Suprapubic skin (tissue), 4 donors: ENCODE results near the gene CGB8. TPM values are rescaled to one million over a fixed set of nuclear protein-coding genes. Genes with fewer than 3 reads are reported as not detected.
"Not testable (repeated sequence)": the region's sequence is repeated elsewhere in the genome, so short reads cannot be mapped to it uniquely, and the experiment has no call there.

ENCODE experiments used
- DNase-seq, 2 donors: peaks; one replicate each; pipeline ENCODE4 v3.0.0-alpha.2; 2019; ENCODE audit warnings: low spot score in 2 of 2
- H3K27ac ChIP-seq: fragments of 200-600 bp; sonication (generic); one replicate; pipeline ENCODE4 v1.5.1; 2019
- H3K27me3 ChIP-seq: fragments of 200-600 bp; sonication (generic); one replicate; pipeline ENCODE4 v1.5.1; 2019
- H3K36me3 ChIP-seq: fragments of 200-600 bp; sonication (generic); one replicate; pipeline ENCODE4 v1.5.1; 2019
- H3K4me1 ChIP-seq: fragments of 200-600 bp; sonication (generic); one replicate; pipeline ENCODE4 v1.5.1; 2019
- H3K4me3 ChIP-seq: fragments of 200-600 bp; sonication (generic); one replicate; pipeline ENCODE4 v1.5.1; 2019; ENCODE audit warnings: mild to moderate bottlenecking
- H3K9me3 ChIP-seq: fragments of 200-600 bp; sonication (generic); one replicate; pipeline ENCODE4 v1.5.1; 2019
- CTCF ChIP-seq, 2 donors: fragments of 200-600 bp in 1 of 2; fragments of 450-650 bp in 1 of 2; sonication (generic) in 1 of 2; IDR thresholded peaks; one replicate each; pipeline ENCODE4 v1.5.1; 2016 to 2019; ENCODE audit warnings: antibody characterized with exemption in 2 of 2, mild to moderate bottlenecking in 1 of 2, moderate library complexity in 1 of 2
- EP300 ChIP-seq: sonication (generic); formaldehyde crosslinking; IDR thresholded peaks from one replicate; pipeline ENCODE4 v1.6.1; 2017; ENCODE audit warnings: antibody characterized with exemption
- POLR2A ChIP-seq, 2 donors: fragments of 450-650 bp; IDR thresholded peaks; one replicate each; pipeline ENCODE4 v1.6.1; 2017; ENCODE audit warnings: antibody characterized with exemption in 2 of 2, mild to moderate bottlenecking in 2 of 2, moderate library complexity in 2 of 2
- POLR2AphosphoS5 ChIP-seq, 3 donors: sonication (generic); formaldehyde crosslinking; IDR thresholded peaks; one replicate each; pipeline ENCODE4 v1.6.1; 2017; ENCODE audit warnings: antibody characterized with exemption in 3 of 3
- WGBS: methylation state at CpG from one replicate; pipeline ENCODE4 v1.1.5; 2018; 5-methylcytosine and 5-hydroxymethylcytosine counted together
- total RNA-seq, 4 donors: library from RNA; depleted of rRNA; stranded (reverse); fragments of >200 nt; gene quantifications; one replicate each; pipeline ENCODE4 v1.1.0, GENCODE V29; 2016

CGB8 gene
- total RNA-seq, 4 donors from 2014 or later, result not detected

- Histone ChIP-seq H3K27ac (no peak overlapping the region), H3K36me3 (peaks cover 3% of the 10 kb centered on the region), H3K27me3 (peaks cover 6% of the 10 kb centered on the region), H3K4me3 (no peak overlapping the region), H3K9me3 (no peaks in the 10 kb centered on the region), H3K4me1 (peaks cover 27% of the 10 kb centered on the region)
- no peak for DNase-seq
- TF ChIP-seq POLR2A (IDR thresholded peaks at IDR 0.05) (no peak), CTCF (IDR thresholded peaks at IDR 0.05) (no peak), POLR2AphosphoS5 (IDR thresholded peaks at IDR 0.05) (no peak), EP300 (no peak)
- WGBS, result 40% methylated on average over 16 of the region's 16 CpGs
These were observed 27.7 kb downstream of the CGB8 start for GRCh38 chr19:49020931-49021895.

GRCh38 chr19:49020342-49020741 lies 28.6 kb downstream of the CGB8 start:
- no peak for DNase-seq
- peaks cover 27% of the 10 kb centered on the region for H3K4me1 ChIP-seq
- H3K27ac ChIP-seq, result no peak overlapping the region
- no peak for TF ChIP-seq POLR2AphosphoS5 (IDR thresholded peaks at IDR 0.05)
- TF ChIP-seq CTCF (IDR thresholded peaks at IDR 0.05), result no peak
- no peak overlapping the region for H3K4me3 ChIP-seq
- 65% methylated on average over 11 of the region's 11 CpGs for WGBS
- peaks cover 6% of the 10 kb centered on the region for H3K27me3 ChIP-seq
- peaks cover 12% of the 10 kb centered on the region for H3K36me3 ChIP-seq
- no peaks in the 10 kb centered on the region for H3K9me3 ChIP-seq

GRCh38 chr19:49019242-49019932 lies 29.5 kb downstream of the CGB8 start:
- H3K9me3 ChIP-seq, result no peaks in the 10 kb centered on the region
- peaks cover 21% of the 10 kb centered on the region for H3K36me3 ChIP-seq
- peak overlapping the region; percentile 54 for H3K4me3 ChIP-seq
- no peak overlapping the region for H3K27ac ChIP-seq
- WGBS, result 7% methylated on average over 28 of the region's 41 CpGs
- no peak for TF ChIP-seq CTCF (IDR thresholded peaks at IDR 0.05)
- TF ChIP-seq POLR2A (IDR thresholded peaks at IDR 0.05), result no peak
- no peak for TF ChIP-seq POLR2AphosphoS5 (IDR thresholded peaks at IDR 0.05)
- TF ChIP-seq EP300, result no peak
- H3K4me1 ChIP-seq, result peaks cover 27% of the 10 kb centered on the region
- H3K27me3 ChIP-seq, result peaks cover 6% of the 10 kb centered on the region
- peak; percentile 75 to 86 for DNase-seq

GRCh38 chr19:49018388-49019241 lies 30.3 kb downstream of the CGB8 start:
- not testable (repeated sequence) for DNase-seq

GRCh38 chr19:49017666-49018351 lies 31.1 kb downstream of the CGB8 start:
- H3K27ac ChIP-seq, result no peak overlapping the region
- TF ChIP-seq CTCF (IDR thresholded peaks at IDR 0.05) (peak in 1 of 2 donors; percentile 46), EP300 (no peak), POLR2A (IDR thresholded peaks at IDR 0.05) (no peak)
- peaks cover 6% of the 10 kb centered on the region for H3K27me3 ChIP-seq
- H3K4me1 ChIP-seq, result peaks cover 27% of the 10 kb centered on the region
- WGBS, result 0% methylated on average over 22 of the region's 62 CpGs
- peak in 1 of 2 donors; percentile 75 for DNase-seq
- peak overlapping the region; percentile 54 for H3K4me3 ChIP-seq
- H3K9me3 ChIP-seq, result no peaks in the 10 kb centered on the region
- H3K36me3 ChIP-seq, result peaks cover 24% of the 10 kb centered on the region

More at GRCh38 chr19:49018388-49019241, 30.3 kb downstream of the CGB8 start:
- not testable (repeated sequence) for H3K27me3 ChIP-seq, H3K9me3 ChIP-seq, H3K27ac ChIP-seq
- Histone ChIP-seq H3K36me3 (peaks cover 24% of the 10 kb centered on the region), H3K4me3 (peak overlapping the region; percentile 54), H3K4me1 (peaks cover 27% of the 10 kb centered on the region)
- WGBS, result 3% methylated on average over 24 of the region's 50 CpGs
